Cardiac muscle cell (in vitro differentiated cells and primary cell): ENCODE data around the gene RRP1B. TPM values are rescaled to one million over a fixed set of nuclear protein-coding genes. Genes with fewer than 3 reads are reported as not detected.

ENCODE experiments used
- DNase-seq, 2 donors: peaks; one replicate each; pipeline versions ENCODE4 v3.0.0 to v3.0.0-alpha.2; 2010 to 2017; ENCODE audit warnings: low read depth in 1 of 2, low spot score in 1 of 2
- H3K27ac ChIP-seq: fragments of 200-600 bp; sonication (generic); 2 replicates; pipeline ENCODE4 v1.5.1; 2016
- H3K27me3 ChIP-seq: fragments of 200-600 bp; sonication (generic); 2 replicates; pipeline ENCODE4 v1.6.0; 2016; ENCODE audit warnings: control low read depth
- H3K36me3 ChIP-seq: fragments of 200-600 bp; sonication (generic); 2 replicates; pipeline ENCODE4 v1.5.1; 2016; ENCODE audit warnings: control low read depth
- H3K4me1 ChIP-seq: fragments of 200-600 bp; sonication (generic); 2 replicates; pipeline ENCODE4 v1.8.1; 2017; ENCODE audit warnings: low read depth, mild to moderate bottlenecking, mixed run types
- H3K4me3 ChIP-seq: fragments of 200-600 bp; sonication (generic); 2 replicates; pipeline ENCODE4 v1.5.1; 2016; ENCODE audit warnings: mild to moderate bottlenecking
- H3K9me3 ChIP-seq: fragments of 200-600 bp; sonication (generic); 2 replicates; pipeline ENCODE4 v1.5.1; 2017; ENCODE audit warnings: low read depth, mild to moderate bottlenecking, control low read depth
- CTCF ChIP-seq: IDR thresholded peaks from 2 replicates; pipeline ENCODE4 v1.5.1; 2012; ENCODE audit warnings: low read depth, mild to moderate bottlenecking, low read length
- polyA plus RNA-seq: library from polyadenylated mRNA; unstranded; fragments of >200 nt; fragmentation: Nextera tagmentation; extraction: Ambion mirVana; gene quantifications from 2 replicates; pipeline ENCODE4 v1.2.1, GENCODE V29; 2016
- total RNA-seq: library from RNA; depleted of rRNA; stranded (reverse); fragments of >200 nt; gene quantifications from 2 replicates; pipeline ENCODE4 v1.2.3, GENCODE V29; 2016

The RRP1B gene
- total and polyA plus RNA-seq, 2 experiments from 2014 or later, result 14.8 to 25.5 TPM

- Histone ChIP-seq H3K27ac (no peak overlapping the region), H3K9me3 (no peaks in the 10 kb centered on the region), H3K4me3 (no peak overlapping the region), H3K4me1 (no peaks in the 10 kb centered on the region), H3K36me3 (peaks cover 37% of the 10 kb centered on the region), H3K27me3 (no peaks in the 10 kb centered on the region)
- no peak for DNase-seq
- TF ChIP-seq CTCF, result no peak
These were observed 22.3 kb downstream of the RRP1B start for GRCh38 chr21:43681650-43682049.

- no peaks in the 10 kb centered on the region for H3K27me3 ChIP-seq
- peak in 1 of 2 donors; percentile 6 for DNase-seq
- H3K9me3 ChIP-seq, result no peaks in the 10 kb centered on the region
- TF ChIP-seq CTCF, result no peak
- peaks cover 49% of the 10 kb centered on the region for H3K36me3 ChIP-seq
- no peak overlapping the region for H3K4me3 ChIP-seq
- H3K4me1 ChIP-seq, result no peaks in the 10 kb centered on the region
- H3K27ac ChIP-seq, result no peak overlapping the region
These were observed 25.1 kb downstream of the RRP1B start for GRCh38 chr21:43684424-43684823.

- no peaks in the 10 kb centered on the region for H3K9me3 ChIP-seq
- peaks cover 65% of the 10 kb centered on the region for H3K36me3 ChIP-seq
- no peak for DNase-seq
- H3K27ac ChIP-seq, result no peak overlapping the region
- H3K4me1 ChIP-seq, result no peaks in the 10 kb centered on the region
- H3K27me3 ChIP-seq, result no peaks in the 10 kb centered on the region
- H3K4me3 ChIP-seq, result no peak overlapping the region
- no peak for TF ChIP-seq CTCF
These were observed 27.6 kb downstream of the RRP1B start for GRCh38 chr21:43686811-43687565.

GRCh38 chr21:43687566-43688399 is 28.4 kb downstream of the RRP1B start:
- Histone ChIP-seq H3K36me3 (peaks cover 66% of the 10 kb centered on the region), H3K27me3 (no peaks in the 10 kb centered on the region), H3K4me3 (no peak overlapping the region), H3K9me3 (no peaks in the 10 kb centered on the region), H3K4me1 (no peaks in the 10 kb centered on the region), H3K27ac (no peak overlapping the region)
- no peak for TF ChIP-seq CTCF
- no peak for DNase-seq

GRCh38 chr21:43688906-43689305 is 29.5 kb downstream of the RRP1B start:
- peaks cover 60% of the 10 kb centered on the region for H3K36me3 ChIP-seq

More at GRCh38 chr21:43688906-43689305, 29.5 kb downstream of the RRP1B start:
- Histone ChIP-seq H3K27ac (peak overlapping the region; percentile 34), H3K4me3 (no peak overlapping the region), H3K4me1 (no peaks in the 10 kb centered on the region), H3K27me3 (no peaks in the 10 kb centered on the region), H3K9me3 (no peaks in the 10 kb centered on the region)
- TF ChIP-seq CTCF, result no peak
- DNase-seq, result no peak
